H1 (cell line): ENCODE data around the gene NAT9. TPM values are rescaled to one million over a fixed set of nuclear protein-coding genes. Genes with fewer than 3 reads are reported as not detected.
A peak's percentile ranks its signal among the peaks of the same experiment; 100 is the strongest.

Source experiments
- CTCF ChIA-PET: fragments of 300-600 bp; sonication (Branson Sonifier 250); formaldehyde crosslinking; loops from one replicate; lab custom pipeline; 2021; ENCODE audit not compliant: partially characterized antibody; lab: Charles Lee
- POLR2A ChIA-PET: fragments of 300-600 bp; sonication (Branson Sonifier 250); formaldehyde crosslinking; loops from one replicate; lab custom pipeline; 2021; ENCODE audit warnings: inconsistent platforms; ENCODE audit not compliant: partially characterized antibody; lab: Charles Lee
- DNase-seq, 2 experiments: peaks; one replicate each; pipeline versions ENCODE4 v3.0.0 to v3.0.0-alpha.2; 2010 to 2022; ENCODE audit warnings: low spot score in 2 of 2, low read depth in 1 of 2, mixed read lengths in 1 of 2
- FAIRE-seq: peaks from 2 replicates; lab custom pipeline; 2011; peaks lifted over from hg19 to GRCh38; lab: Jason Lieb, UNC
- H2AFZ ChIP-seq: 2 replicates; pipeline ENCODE4 v1.8.1; 2012; ENCODE audit warnings: low read length, inconsistent platforms
- H2AK5ac ChIP-seq: 2 replicates; pipeline ENCODE4 v1.6.1; 2013; ENCODE audit warnings: low read depth, low read length
- H2BK120ac ChIP-seq: replicated peaks from 2 replicates; pipeline ENCODE3; 2013; ENCODE audit warnings: low read depth, low read length, inconsistent platforms
- H2BK12ac ChIP-seq: 2 replicates; pipeline ENCODE4 v1.6.1; 2013; ENCODE audit warnings: low read depth, low read length
- H2BK15ac ChIP-seq: 2 replicates; pipeline ENCODE4 v1.6.1; 2013; ENCODE audit warnings: low read length
- H2BK20ac ChIP-seq: 2 replicates; pipeline ENCODE4 v1.6.1; 2013; ENCODE audit warnings: low read length
- H2BK5ac ChIP-seq: 2 replicates; pipeline ENCODE4 v1.6.1; 2013; ENCODE audit warnings: low read depth, low read length
- H3K14ac ChIP-seq: 2 replicates; pipeline ENCODE4 v1.6.1; 2013; ENCODE audit warnings: inconsistent platforms; ENCODE audit not compliant: insufficient read length
- H3K18ac ChIP-seq: 2 replicates; pipeline ENCODE4 v1.6.1; 2013; ENCODE audit warnings: low read length; ENCODE audit errors: extremely low read depth
- H3K23ac ChIP-seq: 2 replicates; pipeline ENCODE4 v1.6.1; 2013; ENCODE audit warnings: inconsistent platforms; ENCODE audit not compliant: insufficient read length
- H3K23me2 ChIP-seq: 2 replicates; pipeline ENCODE4 v1.6.1; 2013; ENCODE audit warnings: low read depth, low read length
- H3K27ac ChIP-seq: 2 replicates; pipeline ENCODE4 v1.6.1; 2011; ENCODE audit warnings: low read depth, low read length, inconsistent platforms
- H3K27me3 ChIP-seq, 4 experiments: replicated peaks in 1 of 4; 1 replicate in 1 of 4; 2 replicates in 3 of 4; pipeline versions ENCODE4 v1.6.1 to v1.8.1; 2011 to 2013; ENCODE audit warnings: low read length in 3 of 4, mild to moderate bottlenecking in 3 of 4, inconsistent platforms in 2 of 4, mixed read lengths in 2 of 4, moderate library complexity in 1 of 4; ENCODE audit not compliant: control insufficient read depth in 3 of 4, insufficient read depth in 3 of 4; ENCODE audit errors: extremely low read depth in 1 of 4
- H3K36me3 ChIP-seq, 4 experiments: 2 replicates each; pipeline versions ENCODE4 v1.6.1 to v1.8.1; 2011 to 2013; ENCODE audit warnings: mild to moderate bottlenecking in 4 of 4, low read length in 3 of 4, moderate library complexity in 2 of 4, control low read depth in 1 of 4, inconsistent platforms in 1 of 4; ENCODE audit not compliant: insufficient read depth in 4 of 4, control insufficient read depth in 2 of 4
- H3K4ac ChIP-seq: replicated peaks from 2 replicates; pipeline ENCODE3; 2013; ENCODE audit warnings: low read length, low read depth, mixed read lengths, inconsistent platforms; ENCODE audit not compliant: insufficient read length
- H3K4me1 ChIP-seq, 4 experiments: replicated peaks in 1 of 4; 1 replicate in 1 of 4; 2 replicates in 3 of 4; pipeline versions ENCODE4 v1.6.1 to v1.8.1; 2011 to 2013; ENCODE audit warnings: low read length in 3 of 4, inconsistent platforms in 2 of 4, mixed read lengths in 1 of 4; ENCODE audit not compliant: insufficient read depth in 4 of 4, control insufficient read depth in 3 of 4
- H3K4me2 ChIP-seq, 2 experiments: 2 replicates each; pipeline versions ENCODE4 v1.6.1 to v1.8.1; 2011 to 2013; ENCODE audit warnings: low read depth in 2 of 2, low read length in 2 of 2, control low read depth in 1 of 2, inconsistent platforms in 1 of 2, mild to moderate bottlenecking in 1 of 2; ENCODE audit not compliant: insufficient read depth in 1 of 2
- H3K4me3 ChIP-seq, 4 experiments: fragments of 200-600, 300-600 bp in 1 of 4; sonication (generic), shearing (Covaris generic), sonication (Bioruptor Twin) in 1 of 4; 2 replicates each; pipeline versions ENCODE4 v1.5.1 to v1.8.1; 2011 to 2016; ENCODE audit warnings: low read length in 4 of 4, low read depth in 3 of 4, control low read depth in 2 of 4, inconsistent platforms in 2 of 4, mild to moderate bottlenecking in 2 of 4, mixed read lengths in 1 of 4, moderate library complexity in 1 of 4; ENCODE audit not compliant: insufficient read depth in 2 of 4; ENCODE audit errors: extremely low read depth in 1 of 4
- H3K56ac ChIP-seq: replicated peaks from 2 replicates; pipeline ENCODE3; 2013; ENCODE audit warnings: low read depth, mild to moderate bottlenecking, mixed read lengths, low read length, inconsistent platforms; ENCODE audit not compliant: insufficient read length
- H3K79me1 ChIP-seq: 2 replicates; pipeline ENCODE4 v1.6.1; 2013; ENCODE audit warnings: low read depth, low read length, control low read depth
- H3K79me2 ChIP-seq, 2 experiments: 2 replicates each; pipeline versions ENCODE4 v1.6.1 to v1.8.1; 2012 to 2013; ENCODE audit warnings: low read length in 2 of 2, mild to moderate bottlenecking in 2 of 2, inconsistent platforms in 1 of 2; ENCODE audit not compliant: insufficient read depth in 2 of 2, control insufficient read depth in 1 of 2
- H3K9ac ChIP-seq, 4 experiments: replicated peaks in 1 of 4; 1 replicate in 1 of 4; 2 replicates in 3 of 4; pipeline versions ENCODE4 v1.6.1 to v1.8.1; 2011 to 2013; ENCODE audit warnings: low read depth in 3 of 4, low read length in 3 of 4, control low read depth in 2 of 4, mild to moderate bottlenecking in 2 of 4, moderate library complexity in 2 of 4, inconsistent platforms in 1 of 4; ENCODE audit errors: extremely low read depth in 1 of 4
- H3K9me3 ChIP-seq, 2 experiments: 2 replicates each; pipeline versions ENCODE4 v1.6.1 to v1.8.1; 2012 to 2013; ENCODE audit warnings: mild to moderate bottlenecking in 2 of 2, moderate library complexity in 2 of 2, control low read depth in 1 of 2, inconsistent platforms in 1 of 2, low read depth in 1 of 2, low read length in 1 of 2, mixed read lengths in 1 of 2; ENCODE audit not compliant: insufficient read depth in 2 of 2
- H4K20me1 ChIP-seq, 2 experiments: replicated peaks in 1 of 2; 2 replicates each; pipeline versions ENCODE3 to v1.8.1; 2011 to 2013; ENCODE audit warnings: inconsistent platforms in 2 of 2, low read length in 2 of 2, mild to moderate bottlenecking in 1 of 2; ENCODE audit not compliant: insufficient read depth in 2 of 2, control insufficient read depth in 1 of 2
- H4K5ac ChIP-seq: 2 replicates; pipeline ENCODE4 v1.6.1; 2013; ENCODE audit warnings: low read length, low read depth, mixed read lengths, inconsistent platforms; ENCODE audit not compliant: insufficient read length
- H4K8ac ChIP-seq: 2 replicates; pipeline ENCODE4 v1.8.0; 2013; ENCODE audit warnings: mild to moderate bottlenecking, moderate library complexity, low read length, inconsistent platforms; ENCODE audit not compliant: insufficient read depth; ENCODE audit errors: extremely low read depth
- H4K91ac ChIP-seq: replicated peaks from 2 replicates; pipeline ENCODE3; 2013; ENCODE audit warnings: low read length, mixed read lengths, inconsistent platforms; ENCODE audit not compliant: insufficient read length
- BCL11A ChIP-seq, 2 experiments: IDR thresholded peaks; one replicate each; pipeline ENCODE4 v1.6.1; 2011; ENCODE audit warnings: low read depth in 2 of 2, low read length in 2 of 2, mild to moderate bottlenecking in 2 of 2
- CBX8 ChIP-seq: fragments of 300-800, 300-1000 bp; sonication (generic); IDR thresholded peaks from 2 replicates; pipeline ENCODE4 v1.7.1; 2016; ENCODE audit warnings: low read depth, low read length, borderline replicate concordance
- HDAC6 ChIP-seq: IDR thresholded peaks from one replicate; pipeline ENCODE4 v1.7.1; 2012; ENCODE audit warnings: low read depth, mild to moderate bottlenecking, inconsistent platforms, low read length, moderate library complexity
- NRF1 ChIP-seq: IDR thresholded peaks from 2 replicates; pipeline ENCODE4 v1.6.1; 2011; ENCODE audit warnings: mild to moderate bottlenecking, low read depth, low read length, improper control_type of control experiment
- RBBP5 ChIP-seq: IDR thresholded peaks from 2 replicates; pipeline ENCODE4 v1.7.1; 2012; ENCODE audit warnings: low read depth, mild to moderate bottlenecking, inconsistent platforms, low read length, moderate library complexity, borderline replicate concordance
- RXRA ChIP-seq: IDR thresholded peaks from 2 replicates; pipeline ENCODE4 v1.6.1; 2011; ENCODE audit warnings: low read depth, mild to moderate bottlenecking, low read length, moderate library complexity; ENCODE audit not compliant: insufficient read depth
- SIN3A ChIP-seq, 2 experiments: IDR thresholded peaks in 1 of 2; conservative IDR thresholded peaks in 1 of 2; 2 replicates each; pipeline ENCODE4 v1.6.1; 2011 to 2012; ENCODE audit warnings: low read length in 2 of 2, improper control_type of control experiment in 1 of 2, low read depth in 1 of 2, mild to moderate bottlenecking in 1 of 2
- SIRT6 ChIP-seq: IDR thresholded peaks from one replicate; pipeline ENCODE4 v1.7.1; 2012; ENCODE audit warnings: low read length, inconsistent platforms
- TAF1 ChIP-seq: IDR thresholded peaks from 2 replicates; pipeline ENCODE4 v1.6.1; 2011; ENCODE audit warnings: mild to moderate bottlenecking, low read depth, low read length
- TAF7 ChIP-seq: optimal IDR thresholded peaks from 2 replicates; pipeline ENCODE3; 2011; ENCODE audit warnings: low read depth, mild to moderate bottlenecking, inconsistent platforms, low read length, moderate library complexity, borderline replicate concordance
- TCF12 ChIP-seq: IDR thresholded peaks from 2 replicates; pipeline ENCODE4 v1.6.1; 2011; ENCODE audit warnings: low read depth, mild to moderate bottlenecking, low read length
- TEAD4 ChIP-seq: IDR thresholded peaks from 2 replicates; pipeline ENCODE4 v1.6.1; 2012; ENCODE audit warnings: low read depth, low read length, inconsistent platforms, mixed read lengths
- WGBS, 2 experiments: shearing (Covaris generic) in 1 of 2; methylation state at CpG; one replicate each; pipeline versions ENCODE4 v1.1.6 to v1.1.7; 2013 to 2015; ENCODE audit warnings: low lambda C conversion rate in 2 of 2, mixed read lengths in 2 of 2, inconsistent platforms in 1 of 2, low coverage in 1 of 2, missing lambda C conversion rate in 1 of 2; ENCODE audit not compliant: insufficient replicate concordance in 2 of 2, insufficient coverage in 1 of 2, insufficient read length in 1 of 2; ENCODE audit errors: extremely low coverage in 1 of 2, missing lambda C conversion rate in 1 of 2; 5-methylcytosine and 5-hydroxymethylcytosine counted together
- polyA plus RNA-seq, 7 experiments: library from polyadenylated mRNA; depleted of rRNA in 3 of 7; stranded (reverse) in 5 of 7; unstranded in 2 of 7; fragments of >200 nt in 5 of 7; fragments of 200-250 nt in 2 of 7; gene quantifications; 1 replicate in 5 of 7; 2 replicates in 1 of 7; 4 replicates in 1 of 7; pipeline versions ENCODE4 v1.2.1 to v1.2.3, GENCODE V29; 2011 to 2013; ENCODE audit warnings: missing spikeins in 2 of 7, mixed read lengths in 2 of 7
- total RNA-seq: library from RNA; stranded (reverse); fragmentation: NEBNext Ultra II Directional; extraction: Animal tissue kit (Norgen Biotek cat#: 25700); gene quantifications from 2 replicates; pipeline ENCODE4 v1.2.1, GENCODE V29; 2021
- TF ChIP-seq, protein P1 (sequence below): IDR thresholded peaks from 2 replicates; pipeline ENCODE4 v1.6.1; 2012; ENCODE audit warnings: inconsistent platforms

Gene NAT9
- total and polyA plus RNA-seq, 2 of the 8 experiments (the other 6 are each of a cell fraction or from before 2014, with no cell fraction given) = 32.3 to 42.7 TPM

DNA sequence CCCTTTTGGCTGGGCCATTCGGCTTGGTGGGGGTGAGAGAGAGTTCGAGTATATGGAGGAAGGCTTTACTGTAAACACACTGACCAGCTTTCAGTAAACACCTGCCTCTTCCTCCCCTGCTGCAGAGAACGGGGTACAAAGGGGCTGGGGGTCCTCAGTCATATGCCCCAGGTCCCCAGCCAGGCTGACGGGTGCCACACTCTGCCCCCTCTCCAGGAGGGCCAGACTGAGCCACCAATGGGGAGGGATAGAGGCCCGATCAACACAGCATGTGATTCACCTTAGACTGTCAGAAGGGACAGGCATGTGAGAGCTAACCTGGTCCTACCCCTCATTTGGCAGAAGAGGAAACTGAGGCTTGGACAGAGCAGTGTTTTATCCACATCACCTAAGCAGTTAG is 14.7 kb downstream of the NAT9 start:
- CTCF ChIA-PET = interaction anchor here (6.3 to 15.7 kb wide), 4 partner anchors 10 to 24 kb away, joined by 45 to 231 read pairs (median 112); partner anchors contain the start of genes NAT9 and RAB37
- no peak overlapping the region for H3K9ac ChIP-seq

More for the DNA sequence above, 14.7 kb downstream of the NAT9 start:
- Histone ChIP-seq H2AK5ac (peak overlapping the region; percentile 65; the same call in 1 of the 2 replicates), H3K27ac (peak overlapping the region; percentile 51; the same call in 1 of the 2 replicates), H4K8ac (no peak overlapping the region; the same call in 1 of the 2 replicates), H3K18ac (peak overlapping the region; percentile 75), H3K23ac (no peak overlapping the region), H2BK12ac (no peak overlapping the region), H3K56ac (no peak overlapping the region), H3K4me2 (peak overlapping the region in 1 of 2 experiments; percentile 59; a peak in 1 of 4 replicates), H4K20me1 (peaks cover 3 to 14% of the 10 kb centered on the region in 2 experiments), H3K23me2 (no peaks in the 10 kb centered on the region), H3K27me3 (no peaks in the 10 kb centered on the region), H3K4ac (peak overlapping the region; percentile 87), H4K5ac (no peak overlapping the region), H3K9me3 (no peaks in the 10 kb centered on the region), H4K91ac (peak overlapping the region; percentile 62), H2AFZ (no peak overlapping the region), H3K36me3 (peaks cover 0 to 4% (median 0%) of the 10 kb centered on the region in 4 experiments; a peak in 1 of 8 replicates), H2BK20ac (0 out of 2 replicates have a peak overlapping the region, but pooled peaks have one; percentile 32), H2BK15ac (no peak overlapping the region), H3K79me1 (peaks cover 22% of the 10 kb centered on the region), H2BK5ac (0 out of 2 replicates have a peak overlapping the region, but pooled peaks have one; percentile 78), H3K79me2 (peaks cover 0 to 48% of the 10 kb centered on the region in 2 experiments; a peak in 2 of 4 replicates), H2BK120ac (no peak overlapping the region), H3K4me1 (peaks cover 10 to 70% (median 52%) of the 10 kb centered on the region in 4 experiments), H3K4me3 (no peak overlapping the region), H3K14ac (no peak overlapping the region)
- FAIRE-seq (no peak), DNase-seq (no peak)
- no peak for TF ChIP-seq TCF12
- no peak for TF ChIP-seq RBBP5
- no peak for TF ChIP-seq BCL11A (IDR thresholded peaks at IDR 0.05; ENCODE audit: low read depth in 2 of 2, low read length in 2 of 2)
- no peak for TF ChIP-seq NRF1
- TF ChIP-seq RXRA = no peak
- no peak for TF ChIP-seq CBX8
- TF ChIP-seq SIN3A (conservative IDR thresholded peaks at IDR 0.05 in 1 of 2, IDR thresholded peaks at IDR 0.05 in 1 of 2; ENCODE audit: low read depth in 1 of 2, low read length in 2 of 2) = no peak
- no peak for TF ChIP-seq SIRT6
- TF ChIP-seq TAF1 = no peak
- no peak for TF ChIP-seq HDAC6
- TF ChIP-seq, protein P1, sequence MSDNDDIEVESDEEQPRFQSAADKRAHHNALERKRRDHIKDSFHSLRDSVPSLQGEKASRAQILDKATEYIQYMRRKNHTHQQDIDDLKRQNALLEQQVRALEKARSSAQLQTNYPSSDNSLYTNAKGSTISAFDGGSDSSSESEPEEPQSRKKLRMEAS = no peak
- no peak for TF ChIP-seq TAF7
- TF ChIP-seq TEAD4 = no peak
- POLR2A ChIA-PET = interaction anchor here (0.5 to 6.5 kb wide), 4 partner anchors 10 to 98 kb away, joined by 3 to 70 read pairs (median 24); partner anchors contain the start of genes NAT9 and NHERF1
- WGBS, 2 experiments = 93% methylated on average over 5 of the region's 5 CpGs; no CpG with 5 or more reads in 1 of the 2 experiments
